Esophagus muscularis mucosa (tissue), 4 donors: Measurements from ENCODE around the gene WFDC1. TPM values are rescaled to one million over a fixed set of nuclear protein-coding genes. Genes with fewer than 3 reads are reported as not detected.

Source experiments
- DNase-seq: peaks from one replicate; pipeline ENCODE4 v3.0.0-alpha.2; 2017; ENCODE audit errors: extremely low spot score
- H3K27ac ChIP-seq, 4 donors: fragments of 200-600 bp; sonication (generic); replicated peaks in 1 of 4; 1 replicate in 3 of 4; 2 replicates in 1 of 4; pipeline ENCODE4 v1.5.1; 2016 to 2019; ENCODE audit warnings: mild to moderate bottlenecking in 1 of 4
- H3K27me3 ChIP-seq, 4 donors: fragments of 200-600 bp; sonication (generic); one replicate each; pipeline versions ENCODE4 v1.5.1 to v1.6.0; 2016 to 2019
- H3K36me3 ChIP-seq, 4 donors: fragments of 200-600 bp; sonication (generic); one replicate each; pipeline ENCODE4 v1.5.1; 2016 to 2019
- H3K4me1 ChIP-seq, 4 donors: fragments of 200-600 bp; sonication (generic); one replicate each; pipeline ENCODE4 v1.5.1; 2016 to 2019
- H3K4me3 ChIP-seq, 4 donors: fragments of 200-600 bp; sonication (generic); 1 replicate in 2 of 4; 2 replicates in 2 of 4; pipeline ENCODE4 v1.5.1; 2016 to 2019; ENCODE audit warnings: mild to moderate bottlenecking in 4 of 4, moderate library complexity in 1 of 4
- H3K9me3 ChIP-seq, 4 donors: fragments of 200-600 bp; sonication (generic); 1 replicate in 3 of 4; 2 replicates in 1 of 4; pipeline ENCODE4 v1.5.1; 2016 to 2019
- EP300 ChIP-seq: sonication (generic); formaldehyde crosslinking; IDR thresholded peaks from one replicate; pipeline ENCODE4 v1.6.1; 2017; ENCODE audit warnings: antibody characterized with exemption
- POLR2A ChIP-seq: fragments of 450-650 bp; IDR thresholded peaks from one replicate; pipeline ENCODE4 v1.6.1; 2017; ENCODE audit warnings: antibody characterized with exemption, moderate library complexity, mild to moderate bottlenecking, low read depth
- POLR2AphosphoS5 ChIP-seq, 2 donors: sonication (generic); formaldehyde crosslinking; IDR thresholded peaks; one replicate each; pipeline ENCODE4 v1.6.1; 2017; ENCODE audit warnings: antibody characterized with exemption in 2 of 2
- WGBS: methylation state at CpG from one replicate; pipeline ENCODE4 v1.1.5; 2018; 5-methylcytosine and 5-hydroxymethylcytosine counted together
- intact Hi-C: fragments of 100-400 bp; cut with DNase I; formaldehyde crosslinking; loops from one replicate; pipeline ENCODE4 v1.15.1; 2023
- total RNA-seq, 4 donors: library from RNA; depleted of rRNA; stranded (reverse); fragments of >200 nt; gene quantifications; one replicate each; pipeline versions ENCODE4 v1.1.0 to v1.2.1, GENCODE V29; 2016
- TF ChIP-seq, protein P1 (sequence below), 3 experiments: fragments of 200-600 bp in 2 of 3; fragments of 450-650 bp in 1 of 3; sonication (generic) in 2 of 3; IDR thresholded peaks; one replicate each; pipeline ENCODE4 v1.5.1; 2017 to 2019; ENCODE audit warnings: antibody characterized with exemption in 3 of 3, mild to moderate bottlenecking in 2 of 3, moderate library complexity in 1 of 3

The WFDC1 gene
- total RNA-seq, 4 donors from 2014 or later, result 4.6 to 29.9 (median 15.6) TPM

DNA sequence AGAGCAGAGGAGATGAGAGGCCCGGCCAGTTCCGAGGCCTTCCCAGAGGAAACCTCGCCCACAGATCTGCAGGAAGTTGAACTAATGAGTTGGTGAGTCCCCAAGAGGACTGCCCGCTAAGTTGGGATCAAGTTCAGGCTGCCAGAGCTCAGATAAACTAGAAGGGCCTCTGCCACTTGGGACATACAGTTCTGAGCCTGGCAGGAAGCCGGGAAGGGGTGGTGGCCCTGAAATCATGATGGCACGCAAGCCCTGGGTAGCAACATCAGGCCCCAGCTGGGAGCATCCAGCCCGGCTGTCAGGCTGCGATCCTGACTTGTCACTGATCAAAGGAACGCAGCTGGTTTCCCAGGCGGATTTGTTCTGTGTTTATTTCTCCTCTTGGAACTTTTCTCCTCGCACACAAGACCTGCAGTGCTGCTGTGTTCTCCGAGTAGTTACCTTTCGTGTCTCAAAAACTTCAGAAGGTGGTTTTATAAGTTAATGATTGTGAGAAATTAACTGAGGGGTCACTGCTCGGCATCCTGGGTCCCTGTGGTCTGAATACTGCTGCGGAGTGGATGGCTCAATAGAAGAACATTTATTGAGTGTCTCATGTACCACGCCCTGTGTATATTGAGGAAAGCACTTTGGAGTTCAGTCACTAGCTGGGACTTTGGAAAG lies 8.0 kb upstream of the WFDC1 start:
- no peak for DNase-seq
- WGBS, result 24% methylated on average over 16 of the region's 16 CpGs
- H3K9me3 ChIP-seq, result peaks cover 0 to 5% (median 0%) of the 10 kb centered on the region in 4 donors
- H3K36me3 ChIP-seq, result no peaks in the 10 kb centered on the region
- TF ChIP-seq, protein P1, sequence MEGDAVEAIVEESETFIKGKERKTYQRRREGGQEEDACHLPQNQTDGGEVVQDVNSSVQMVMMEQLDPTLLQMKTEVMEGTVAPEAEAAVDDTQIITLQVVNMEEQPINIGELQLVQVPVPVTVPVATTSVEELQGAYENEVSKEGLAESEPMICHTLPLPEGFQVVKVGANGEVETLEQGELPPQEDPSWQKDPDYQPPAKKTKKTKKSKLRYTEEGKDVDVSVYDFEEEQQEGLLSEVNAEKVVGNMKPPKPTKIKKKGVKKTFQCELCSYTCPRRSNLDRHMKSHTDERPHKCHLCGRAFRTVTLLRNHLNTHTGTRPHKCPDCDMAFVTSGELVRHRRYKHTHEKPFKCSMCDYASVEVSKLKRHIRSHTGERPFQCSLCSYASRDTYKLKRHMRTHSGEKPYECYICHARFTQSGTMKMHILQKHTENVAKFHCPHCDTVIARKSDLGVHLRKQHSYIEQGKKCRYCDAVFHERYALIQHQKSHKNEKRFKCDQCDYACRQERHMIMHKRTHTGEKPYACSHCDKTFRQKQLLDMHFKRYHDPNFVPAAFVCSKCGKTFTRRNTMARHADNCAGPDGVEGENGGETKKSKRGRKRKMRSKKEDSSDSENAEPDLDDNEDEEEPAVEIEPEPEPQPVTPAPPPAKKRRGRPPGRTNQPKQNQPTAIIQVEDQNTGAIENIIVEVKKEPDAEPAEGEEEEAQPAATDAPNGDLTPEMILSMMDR (IDR thresholded peaks at IDR 0.05), result no peak
- TF ChIP-seq POLR2AphosphoS5 (IDR thresholded peaks at IDR 0.05) (peak; percentile 47 to 68), EP300 (peak; percentile 57), POLR2A (no peak)
- no peak overlapping the region for H3K4me3 ChIP-seq
- intact Hi-C loops, result no loop called here
- peaks cover 27 to 39% (median 34%) of the 10 kb centered on the region in 4 donors for H3K4me1 ChIP-seq
- peak overlapping the region; percentile 53 to 73 (median 66) for H3K27ac ChIP-seq
- H3K27me3 ChIP-seq, result peaks cover 0 to 19% (median 0%) of the 10 kb centered on the region in 4 donors

DNA sequence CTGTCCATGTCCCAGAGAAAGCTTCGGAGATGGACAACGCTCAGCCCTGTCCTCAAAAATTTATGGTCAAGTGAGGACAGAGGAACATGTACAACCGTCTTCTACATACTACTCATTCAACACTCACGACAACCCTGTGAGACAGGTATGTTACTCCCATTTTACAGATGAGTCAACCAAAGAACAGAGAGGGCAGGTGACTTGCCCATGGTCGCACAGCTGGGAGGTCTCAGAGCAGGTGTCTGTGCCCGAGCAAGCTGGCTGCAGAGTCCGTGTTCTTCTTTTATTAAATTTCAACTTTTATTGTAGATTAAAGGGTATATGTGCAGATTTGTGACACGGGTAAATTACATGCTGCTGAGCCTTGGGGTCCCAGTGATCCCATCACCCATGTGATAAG lies 5.8 kb upstream of the WFDC1 start:
- no peak overlapping the region for H3K27ac ChIP-seq
- no peak overlapping the region for H3K4me3 ChIP-seq
- H3K36me3 ChIP-seq, result no peaks in the 10 kb centered on the region
- DNase-seq, result no peak
- intact Hi-C loops, result no loop called here
- peaks cover 0 to 34% (median 0%) of the 10 kb centered on the region in 4 donors for H3K27me3 ChIP-seq
- WGBS, result 77% methylated on average over 8 of the region's 8 CpGs
- no peak for TF ChIP-seq POLR2A
- peaks cover 0 to 5% (median 0%) of the 10 kb centered on the region in 4 donors for H3K9me3 ChIP-seq
- peaks cover 25 to 45% (median 29%) of the 10 kb centered on the region in 4 donors for H3K4me1 ChIP-seq

- intact Hi-C loops, result no loop called here
- Histone ChIP-seq H3K4me1 (peaks cover 19 to 45% (median 29%) of the 10 kb centered on the region in 4 donors), H3K4me3 (no peak overlapping the region), H3K36me3 (no peaks in the 10 kb centered on the region), H3K9me3 (peaks cover 0 to 5% (median 0%) of the 10 kb centered on the region in 4 donors), H3K27me3 (peaks cover 0 to 48% (median 0%) of the 10 kb centered on the region in 4 donors), H3K27ac (peak overlapping the region in 3 of 4 donors; percentile 5 to 37 (median 8))
- WGBS, result 43% methylated on average over 11 of the region's 11 CpGs
- DNase-seq, result no peak
- TF ChIP-seq EP300 (no peak), POLR2A (no peak), POLR2AphosphoS5 (IDR thresholded peaks at IDR 0.05) (no peak)
- TF ChIP-seq, protein P1 (IDR thresholded peaks at IDR 0.05), result no peak
Observed at GRCh38 chr16:84291226-84291625, 3.5 kb upstream of the WFDC1 start.

DNA sequence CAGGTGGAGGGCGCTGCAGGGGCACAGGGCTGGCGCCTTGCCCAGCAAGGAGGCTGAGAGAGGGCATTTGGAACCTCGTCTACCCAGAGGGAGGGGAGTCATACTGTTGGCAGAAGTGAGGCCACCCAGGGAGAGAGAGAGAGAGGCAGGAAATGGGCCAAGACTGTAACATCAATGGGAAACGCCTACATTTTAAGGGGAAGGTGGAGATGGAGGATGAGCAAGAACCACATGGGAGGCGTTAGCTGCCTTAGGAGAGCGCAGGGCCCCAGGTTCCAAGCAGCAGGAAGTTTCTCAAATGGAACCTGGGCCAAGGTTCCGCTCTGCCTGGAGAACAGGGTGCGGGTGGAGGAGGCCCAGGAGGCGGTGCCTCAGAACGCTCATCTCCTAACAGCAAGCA lies 2.7 kb upstream of the WFDC1 start:
- no peak overlapping the region for H3K4me3 ChIP-seq
- peak overlapping the region; percentile 5 to 37 (median 11) for H3K27ac ChIP-seq
- no peak for DNase-seq
- intact Hi-C loops, result no loop called here
- peaks cover 0 to 52% (median 0%) of the 10 kb centered on the region in 4 donors for H3K27me3 ChIP-seq
- TF ChIP-seq EP300 (no peak), POLR2A (no peak), POLR2AphosphoS5 (IDR thresholded peaks at IDR 0.05) (no peak)
- TF ChIP-seq, protein P1 (IDR thresholded peaks at IDR 0.05), result no peak
- peaks cover 16 to 44% (median 24%) of the 10 kb centered on the region in 4 donors for H3K4me1 ChIP-seq
- no peaks in the 10 kb centered on the region for H3K36me3 ChIP-seq
- 51% methylated on average over 9 of the region's 10 CpGs for WGBS
- peaks cover 0 to 5% (median 0%) of the 10 kb centered on the region in 4 donors for H3K9me3 ChIP-seq

GRCh38 chr16:84293406-84293805 lies 1.3 kb upstream of the WFDC1 start:
- 91% methylated on average over 5 of the region's 5 CpGs for WGBS
- TF ChIP-seq EP300, result no peak
- no peak for TF ChIP-seq POLR2AphosphoS5 (IDR thresholded peaks at IDR 0.05)
- TF ChIP-seq POLR2A, result no peak
- TF ChIP-seq, protein P1 (IDR thresholded peaks at IDR 0.05), result no peak

More at GRCh38 chr16:84293406-84293805, 1.3 kb upstream of the WFDC1 start:
- peaks cover 12 to 51% (median 20%) of the 10 kb centered on the region in 4 donors for H3K4me1 ChIP-seq
- H3K27me3 ChIP-seq, result peaks cover 0 to 51% (median 0%) of the 10 kb centered on the region in 4 donors
- intact Hi-C loops, result no loop called here
- no peaks in the 10 kb centered on the region for H3K36me3 ChIP-seq
- no peaks in the 10 kb centered on the region for H3K9me3 ChIP-seq
- no peak for DNase-seq
- no peak overlapping the region for H3K4me3 ChIP-seq
- peak overlapping the region in 1 of 4 donors; percentile 86 for H3K27ac ChIP-seq
